ENCODE measurements around the gene RNU6-9.

GRCh38 chr19:925087-925525 lies 31.8 kb downstream of the RNU6-9 start:
- no peak for TF ChIP-seq CTCF (IDR thresholded peaks at IDR 0.05)
- TF ChIP-seq TP53 (CRISPR knock-in tag; IDR thresholded peaks at IDR 0.05): no peak
- no peak for TF ChIP-seq ATF3 (CRISPR knock-in tag; conservative IDR thresholded peaks at IDR 0.05)
- no peak for TF ChIP-seq ATF2 (CRISPR knock-in tag; IDR thresholded peaks at IDR 0.05; ENCODE audit: borderline replicate concordance, low read depth)
- no peak for TF ChIP-seq NFYB (CRISPR knock-in tag; conservative IDR thresholded peaks at IDR 0.05; ENCODE audit: low read depth)
- no peak for TF ChIP-seq ZNF219 (CRISPR knock-in tag; IDR thresholded peaks at IDR 0.05; ENCODE audit: borderline replicate concordance)
- TF ChIP-seq USF2 (CRISPR knock-in tag; IDR thresholded peaks at IDR 0.05): peak; percentile 66; the same call in 1 of the 2 replicates

All from WTC11 (cell line).